Neural progenitor cell (in vitro differentiated cells): Measurements from ENCODE around the gene IFI27L2.

Experiments used
- CTCF ChIP-seq: fragments of 200-600 bp; sonication (generic); IDR thresholded peaks from 2 replicates; pipeline ENCODE4 v1.5.1; 2017; ENCODE audit warnings: antibody characterized with exemption, mild to moderate bottlenecking
- EZH2 ChIP-seq: fragments of 200-600 bp; sonication (generic); IDR thresholded peaks from 2 replicates; pipeline ENCODE4 v1.6.1; 2017; ENCODE audit warnings: antibody characterized with exemption, mild to moderate bottlenecking, moderate library complexity
- EZH2phosphoT487 ChIP-seq: fragments of 200-600 bp; sonication (generic); IDR thresholded peaks from 2 replicates; pipeline ENCODE4 v1.6.1; 2017; ENCODE audit warnings: antibody characterized with exemption

GRCh38 chr14:94139006-94139405 is 9.6 kb upstream of the IFI27L2 start:
- no peak for TF ChIP-seq CTCF
- TF ChIP-seq EZH2 = no peak
- TF ChIP-seq EZH2phosphoT487 = no peak
